Heart left ventricle (tissue), 16 donors: ENCODE measurements around the gene RPL29. TPM values are rescaled to one million over a fixed set of nuclear protein-coding genes. Genes with fewer than 3 reads are reported as not detected.

Source experiments
- ATAC-seq, 4 donors: fragments of 200-7000 bp; cut with Tn5 transposase; one replicate each; pipeline ENCODE4 v1.9.1; 2020 to 2022; ENCODE audit warnings: moderate library complexity in 4 of 4, mild to moderate bottlenecking in 3 of 4, moderate number of reproducible peaks in 1 of 4
- DNase-seq, 5 donors: peaks; one replicate each; pipeline ENCODE4 v3.0.0-alpha.2; 2020
- H3K27ac ChIP-seq, 12 donors: fragments of 200-600 bp; sonication (generic) in 4 of 12; one replicate each; pipeline versions ENCODE4 v1.5.0 to v1.8.0; 2016 to 2022; ENCODE audit warnings: mild to moderate bottlenecking in 2 of 12
- H3K27me3 ChIP-seq, 9 donors: fragments of 200-600 bp; sonication (generic) in 2 of 9; one replicate each; pipeline versions ENCODE4 v1.5.1 to v1.8.0; 2016 to 2022; ENCODE audit warnings: mild to moderate bottlenecking in 3 of 9
- H3K36me3 ChIP-seq, 9 donors: fragments of 200-600 bp; sonication (generic) in 2 of 9; one replicate each; pipeline versions ENCODE4 v1.5.0 to v1.8.0; 2018 to 2022; ENCODE audit warnings: mild to moderate bottlenecking in 2 of 9
- H3K4me1 ChIP-seq, 12 donors: fragments of 200-600 bp; sonication (generic) in 4 of 12; one replicate each; pipeline versions ENCODE4 v1.5.0 to v1.8.0; 2016 to 2022; ENCODE audit warnings: mild to moderate bottlenecking in 3 of 12
- H3K4me3 ChIP-seq, 12 donors: fragments of 200-600 bp; sonication (generic) in 4 of 12; one replicate each; pipeline versions ENCODE4 v1.5.0 to v1.8.0; 2017 to 2022; ENCODE audit warnings: mild to moderate bottlenecking in 9 of 12, moderate library complexity in 4 of 12
- H3K9me3 ChIP-seq, 12 donors: fragments of 200-600 bp; sonication (generic) in 4 of 12; one replicate each; pipeline versions ENCODE4 v1.5.0 to v1.8.0; 2016 to 2022; ENCODE audit warnings: mild to moderate bottlenecking in 1 of 12
- CTCF ChIP-seq, 12 donors: fragments of 200-600 bp; sonication (generic) in 4 of 12; IDR thresholded peaks; one replicate each; pipeline versions ENCODE4 v1.5.0 to v1.8.0; 2018 to 2022; ENCODE audit warnings: antibody characterized with exemption in 12 of 12, mild to moderate bottlenecking in 5 of 12
- POLR2A ChIP-seq, 2 donors: fragments of 450-650 bp; IDR thresholded peaks; one replicate each; pipeline ENCODE4 v1.6.1; 2017; ENCODE audit warnings: antibody characterized with exemption in 2 of 2, mild to moderate bottlenecking in 2 of 2, moderate library complexity in 2 of 2
- WGBS, 4 donors: extraction: QIAGEN DNeasy Blood & Tissue Kit in 2 of 4; methylation state at CpG; one replicate each; pipeline versions ENCODE4 v1.1.5 to v1.1.7; 2013 to 2018; 5-methylcytosine and 5-hydroxymethylcytosine counted together
- intact Hi-C, 10 donors: fragments of 100-400 bp; cut with DNase I; formaldehyde crosslinking; loops; one replicate each; pipeline versions ENCODE4 v1.11.1 to v1.14.2; 2022
- polyA plus RNA-seq, 2 donors: library from polyadenylated mRNA; stranded (reverse); fragments of 200-250 nt; gene quantifications; one replicate each; pipeline ENCODE4 v1.2.3, GENCODE V29; 2013
- total RNA-seq, 9 donors: library from RNA; depleted of rRNA in 2 of 9; stranded (reverse); fragments of >200 nt in 2 of 9; fragmentation: NEBNext Ultra II Directional in 3 of 9; extraction: Animal tissue kit (Norgen Biotek cat#: 25700) in 3 of 9; gene quantifications; one replicate each; pipeline versions ENCODE4 v1.1.0 to v1.2.4, GENCODE V29; 2016 to 2023
- donor health status: ischemic (EF 13 %, LVEDD 7.1; RV severe dilation, severe dysfunction).
- donor health status: healthy with polysubstance abuse.
- donor health status: DM: no; HTN: yes; CAD: no.
- donor health status: DM: no; HTN: no; CAD: no.
- donor health status: ischemic (EF 25% LVEDD 6.9; RV normal size, moderate dysfunction).
- donor health status: ischemic (EF 25% LVEDD 5.7; RV mildly dilated, moderate dysfunction).
- donor health status: healthy.
- donor health status: DM: yes; HTN: yes; CAD: no.
- donor health status: ischemic (EF 35%, LVEDD 5.7; RV mildly dilated, moderate dysfunction).
- donor health status: nonischemic (EF 11% LVEDD 7.7; RV severe dilation, severe dysfunction).
- donor health status: DM: yes; HTN: yes; CAD: no.
- donor health status: PGD.
- donor health status: ischemic (EF 29% LVEDD 5.4; RV normal size, mild dysfunction).
- donor health status: nonischemic (EF 23%, LVEDD 6.1; RV moderate dilation, normal function).

Gene RPL29
- total and polyA plus RNA-seq, 11 donors: 515 to 1,405 (median 731) TPM

GRCh38 chr3:52018319-52019000 lies 22.8 kb upstream of the RPL29 start:
- peaks cover 32 to 91% (median 69%) of the 10 kb centered on the region in 12 donors for H3K4me1 ChIP-seq
- no peak for ATAC-seq
- H3K36me3 ChIP-seq: no peaks in the 10 kb centered on the region
- 90 to 96% (median 90%) methylated on average over 21 of the region's 21 CpGs for WGBS, 4 donors
- TF ChIP-seq POLR2A (IDR thresholded peaks at IDR 0.05) (no peak), CTCF (IDR thresholded peaks at IDR 0.05) (no peak)
- H3K4me3 ChIP-seq: no peak overlapping the region
- no peak for DNase-seq
- H3K27me3 ChIP-seq: no peaks in the 10 kb centered on the region
- intact Hi-C loops: loop anchor here in 1 of 10 donors (5.0 kb wide), 1 partner anchor 34 kb away; no protein-coding TSS in a partner anchor
- no peaks in the 10 kb centered on the region for H3K9me3 ChIP-seq
- peak overlapping the region; percentile 81 to 99 (median 93) for H3K27ac ChIP-seq

GRCh38 chr3:52017586-52017985 lies 21.9 kb upstream of the RPL29 start:
- no peak for TF ChIP-seq CTCF (IDR thresholded peaks at IDR 0.05)
- TF ChIP-seq POLR2A (IDR thresholded peaks at IDR 0.05): no peak

GRCh38 chr3:52015438-52016228 lies 19.9 kb upstream of the RPL29 start:
- no peak overlapping the region for H3K4me3 ChIP-seq
- no peaks in the 10 kb centered on the region for H3K27me3 ChIP-seq
- H3K27ac ChIP-seq: peak overlapping the region in 1 of 12 donors; percentile 52
- DNase-seq (no peak), ATAC-seq (no peak)
- H3K4me1 ChIP-seq: peaks cover 19 to 75% (median 44%) of the 10 kb centered on the region in 12 donors
- TF ChIP-seq CTCF (IDR thresholded peaks at IDR 0.05) (no peak), POLR2A (IDR thresholded peaks at IDR 0.05) (no peak)
- intact Hi-C loops: loop anchor here in 1 of 10 donors (5.0 kb wide), 1 partner anchor 37 kb away; no protein-coding TSS in a partner anchor
- no peaks in the 10 kb centered on the region for H3K9me3 ChIP-seq
- WGBS, 4 donors: 77 to 80% (median 78%) methylated on average over 10 to 13 of the region's 13 CpGs
- H3K36me3 ChIP-seq: no peaks in the 10 kb centered on the region

More at GRCh38 chr3:52017586-52017985, 21.9 kb upstream of the RPL29 start:
- DNase-seq (no peak), ATAC-seq (no peak)
- Histone ChIP-seq H3K36me3 (no peaks in the 10 kb centered on the region), H3K27ac (peak overlapping the region in 9 of 12 donors; percentile 22 to 99 (median 35)), H3K9me3 (no peaks in the 10 kb centered on the region), H3K27me3 (no peaks in the 10 kb centered on the region), H3K4me1 (peaks cover 32 to 91% (median 63%) of the 10 kb centered on the region in 12 donors), H3K4me3 (no peak overlapping the region)
- intact Hi-C loops: loop anchor here in 1 of 10 donors (5.0 kb wide), 1 partner anchor 35 kb away; no protein-coding TSS in a partner anchor
- 55 to 78% (median 60%) methylated on average over 10 to 11 of the region's 11 CpGs for WGBS, 4 donors

GRCh38 chr3:52014613-52015012 lies 18.9 kb upstream of the RPL29 start:
- ATAC-seq (no peak), DNase-seq (no peak)
- no peak overlapping the region for H3K27ac ChIP-seq

More at GRCh38 chr3:52014613-52015012, 18.9 kb upstream of the RPL29 start:
- no peaks in the 10 kb centered on the region for H3K36me3 ChIP-seq
- no peak overlapping the region for H3K4me3 ChIP-seq
- TF ChIP-seq POLR2A (IDR thresholded peaks at IDR 0.05) (no peak), CTCF (IDR thresholded peaks at IDR 0.05) (peak in 4 of 12 donors; percentile 9 to 20 (median 18))
- intact Hi-C loops: loop anchor here in 1 of 10 donors (5.0 kb wide), 1 partner anchor 38 kb away; no protein-coding TSS in a partner anchor
- no peaks in the 10 kb centered on the region for H3K9me3 ChIP-seq
- peaks cover 12 to 64% (median 34%) of the 10 kb centered on the region in 12 donors for H3K4me1 ChIP-seq
- WGBS, 4 donors: 73 to 77% (median 73%) methylated on average over 7 to 8 of the region's 8 CpGs
- H3K27me3 ChIP-seq: no peaks in the 10 kb centered on the region
